Mesendoderm (in vitro differentiated cells): ENCODE results near the gene ENOX2.

Experiments used
- DNase-seq: peaks from one replicate; pipeline ENCODE4 v3.0.0; 2013
- H2AK5ac ChIP-seq: 2 replicates; pipeline ENCODE4 v1.6.1; 2013; ENCODE audit warnings: low read length, inconsistent platforms
- H2BK120ac ChIP-seq: 2 replicates; pipeline ENCODE4 v1.6.1; 2013; ENCODE audit warnings: low read depth, mild to moderate bottlenecking, low read length, moderate library complexity, mixed read lengths
- H2BK15ac ChIP-seq: replicated peaks from 2 replicates; pipeline ENCODE4 v1.6.1; 2013; ENCODE audit warnings: low read depth, mild to moderate bottlenecking, moderate library complexity
- H2BK5ac ChIP-seq: 2 replicates; pipeline ENCODE4 v1.6.1; 2013; ENCODE audit warnings: low read length, inconsistent platforms
- H3K18ac ChIP-seq: 2 replicates; pipeline ENCODE4 v1.6.1; 2013; ENCODE audit warnings: mild to moderate bottlenecking, low read length, mixed read lengths
- H3K23ac ChIP-seq: one replicate; pipeline ENCODE4 v1.6.1; 2013; ENCODE audit warnings: low read length
- H3K27ac ChIP-seq: 2 replicates; pipeline ENCODE4 v1.5.1; 2013; ENCODE audit warnings: low read depth, mild to moderate bottlenecking, inconsistent platforms, low read length, moderate library complexity
- H3K27me3 ChIP-seq: 2 replicates; pipeline ENCODE4 v1.6.1; 2013; ENCODE audit warnings: low read length, control low read depth, mild to moderate bottlenecking, inconsistent platforms; ENCODE audit not compliant: insufficient read depth, poor library complexity
- H3K36me3 ChIP-seq: 2 replicates; pipeline ENCODE4 v1.6.1; 2013; ENCODE audit warnings: low read length, inconsistent platforms; ENCODE audit not compliant: control insufficient read depth, insufficient read depth
- H3K4ac ChIP-seq: one replicate; pipeline ENCODE4 v1.6.1; 2013; ENCODE audit warnings: low read depth, mild to moderate bottlenecking, low read length, moderate library complexity
- H3K4me1 ChIP-seq: 2 replicates; pipeline ENCODE4 v1.6.1; 2013; ENCODE audit warnings: low read depth, low read length, inconsistent platforms; ENCODE audit not compliant: control insufficient read depth
- H3K4me2 ChIP-seq: 2 replicates; pipeline ENCODE4 v1.6.1; 2013; ENCODE audit warnings: low read length
- H3K4me3 ChIP-seq: 2 replicates; pipeline ENCODE4 v1.5.1; 2013; ENCODE audit warnings: mild to moderate bottlenecking, low read length
- H3K56ac ChIP-seq: one replicate; pipeline ENCODE4 v1.6.1; 2013; ENCODE audit warnings: low read length
- H3K79me1 ChIP-seq: 2 replicates; pipeline ENCODE4 v1.6.1; 2013; ENCODE audit warnings: low read length, inconsistent platforms
- H3K79me2 ChIP-seq: 2 replicates; pipeline ENCODE4 v1.6.1; 2013; ENCODE audit warnings: mild to moderate bottlenecking, low read length; ENCODE audit not compliant: control insufficient read depth, insufficient read depth
- H3K9ac ChIP-seq: 2 replicates; pipeline ENCODE4 v1.6.1; 2013; ENCODE audit warnings: low read length, inconsistent platforms
- H4K5ac ChIP-seq: one replicate; pipeline ENCODE4 v1.6.1; 2013; ENCODE audit warnings: low read length
- H4K8ac ChIP-seq: one replicate; pipeline ENCODE4 v1.6.1; 2013; ENCODE audit warnings: low read depth, mild to moderate bottlenecking, control low read depth, low read length, moderate library complexity
- WGBS: extraction: QIAGEN DNeasy Blood & Tissue Kit; methylation state at CpG from one replicate; pipeline ENCODE4 v1.1.7; 2013; ENCODE audit warnings: low lambda C conversion rate, missing lambda C conversion rate; ENCODE audit not compliant: insufficient coverage; ENCODE audit errors: extremely low coverage; 5-methylcytosine and 5-hydroxymethylcytosine counted together

Gene ENOX2

GRCh38 chrX:130669233-130669632 lies 233.8 kb downstream of the ENOX2 start:
- Histone ChIP-seq H2BK15ac (no peak overlapping the region), H2BK5ac (no peak overlapping the region), H3K27ac (no peak overlapping the region), H3K79me2 (no peaks in the 10 kb centered on the region), H2BK120ac (no peak overlapping the region), H3K79me1 (no peaks in the 10 kb centered on the region), H3K4me1 (no peaks in the 10 kb centered on the region), H4K8ac (no peak overlapping the region), H3K4ac (no peak overlapping the region), H3K56ac (no peak overlapping the region), H3K36me3 (no peaks in the 10 kb centered on the region), H3K18ac (no peak overlapping the region), H4K5ac (no peak overlapping the region), H3K4me2 (no peak overlapping the region), H3K27me3 (no peaks in the 10 kb centered on the region), H3K23ac (no peak overlapping the region), H2AK5ac (no peak overlapping the region), H3K4me3 (no peak overlapping the region), H3K9ac (no peak overlapping the region)
- DNase-seq = no peak
- no CpG with 5 or more reads among the region's 1 CpG for WGBS

- Histone ChIP-seq H3K27ac (no peak overlapping the region), H4K5ac (no peak overlapping the region), H2BK15ac (no peak overlapping the region), H3K4me2 (no peak overlapping the region), H3K27me3 (no peaks in the 10 kb centered on the region), H3K56ac (no peak overlapping the region), H2AK5ac (no peak overlapping the region), H3K36me3 (no peaks in the 10 kb centered on the region), H3K9ac (no peak overlapping the region), H2BK120ac (no peak overlapping the region), H3K79me1 (no peaks in the 10 kb centered on the region), H3K79me2 (no peaks in the 10 kb centered on the region), H4K8ac (no peak overlapping the region), H3K4me1 (no peaks in the 10 kb centered on the region), H3K4me3 (no peak overlapping the region), H3K18ac (no peak overlapping the region), H3K4ac (no peak overlapping the region), H3K23ac (no peak overlapping the region), H2BK5ac (no peak overlapping the region)
- WGBS = no CpG with 5 or more reads among the region's 3 CpGs
- DNase-seq = no peak
Measured at GRCh38 chrX:130665263-130665662, 237.7 kb downstream of the ENOX2 start.

- Histone ChIP-seq H4K5ac (no peak overlapping the region), H3K9ac (no peak overlapping the region), H3K4me2 (no peak overlapping the region), H3K27me3 (no peaks in the 10 kb centered on the region), H2AK5ac (no peak overlapping the region), H4K8ac (no peak overlapping the region), H3K27ac (no peak overlapping the region), H3K23ac (no peak overlapping the region), H2BK5ac (no peak overlapping the region), H3K4me3 (no peak overlapping the region), H3K18ac (no peak overlapping the region), H3K4ac (no peak overlapping the region), H2BK15ac (no peak overlapping the region), H3K79me2 (no peaks in the 10 kb centered on the region), H3K56ac (no peak overlapping the region), H2BK120ac (no peak overlapping the region), H3K79me1 (no peaks in the 10 kb centered on the region), H3K36me3 (no peaks in the 10 kb centered on the region), H3K4me1 (no peaks in the 10 kb centered on the region)
- no peak for DNase-seq
Measured at GRCh38 chrX:130658310-130658709, 244.7 kb downstream of the ENOX2 start.

GRCh38 chrX:130654409-130654950 lies 248.5 kb downstream of the ENOX2 start:
- Histone ChIP-seq H3K79me1 (no peaks in the 10 kb centered on the region), H3K4me1 (no peaks in the 10 kb centered on the region), H3K36me3 (no peaks in the 10 kb centered on the region), H3K27me3 (no peaks in the 10 kb centered on the region), H3K4ac (no peak overlapping the region), H2BK15ac (no peak overlapping the region), H3K9ac (no peak overlapping the region), H3K4me3 (no peak overlapping the region), H4K8ac (no peak overlapping the region), H3K4me2 (no peak overlapping the region), H2BK5ac (no peak overlapping the region), H3K23ac (no peak overlapping the region), H3K18ac (no peak overlapping the region), H4K5ac (no peak overlapping the region), H3K27ac (no peak overlapping the region), H2AK5ac (no peak overlapping the region), H2BK120ac (no peak overlapping the region), H3K79me2 (no peaks in the 10 kb centered on the region), H3K56ac (no peak overlapping the region)
- no CpG with 5 or more reads among the region's 4 CpGs for WGBS
- no peak for DNase-seq

DNA sequence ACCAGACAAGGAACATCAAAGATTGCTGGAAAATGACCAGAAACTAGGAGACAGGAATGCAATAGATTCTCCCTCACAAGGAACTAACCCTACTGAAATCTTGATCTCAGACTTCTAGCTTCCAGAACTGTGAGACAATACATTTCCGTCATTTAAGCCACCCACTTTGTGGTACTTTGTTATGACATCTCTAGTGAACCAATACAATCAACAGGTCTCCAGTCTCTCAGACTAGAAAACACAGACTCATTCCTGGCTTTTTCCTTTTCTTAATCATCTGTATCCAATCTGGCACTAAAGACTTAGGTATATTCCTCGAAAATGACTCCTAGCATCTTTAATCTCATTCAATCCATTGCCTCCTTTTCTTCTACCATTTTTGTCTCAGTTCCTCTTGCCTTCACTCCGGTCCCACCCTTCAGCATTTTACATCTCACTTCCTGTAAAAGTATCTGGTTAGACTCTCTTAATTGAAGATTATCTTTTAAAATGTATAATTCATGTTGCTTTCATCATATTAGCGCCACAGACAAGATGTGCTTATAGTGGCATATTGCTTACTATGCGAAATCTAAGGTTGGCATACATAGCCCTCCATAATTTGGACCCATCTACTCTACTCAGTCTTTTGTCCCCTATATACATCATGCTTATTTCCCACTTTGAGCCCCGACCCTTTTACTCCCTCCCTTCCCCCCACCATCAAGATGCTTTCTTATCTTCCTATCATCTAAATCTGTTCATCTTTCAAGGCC lies 250.0 kb downstream of the ENOX2 start:
- no CpG with 5 or more reads among the region's 6 CpGs for WGBS
- H3K4me3 ChIP-seq = no peak overlapping the region
- H3K4me1 ChIP-seq = no peaks in the 10 kb centered on the region

GRCh38 chrX:130649738-130650137 lies 253.3 kb downstream of the ENOX2 start:
- no peaks in the 10 kb centered on the region for H3K79me1 ChIP-seq
- H3K4ac ChIP-seq = no peak overlapping the region
- H4K5ac ChIP-seq = no peak overlapping the region
- no peak for DNase-seq
- H3K4me1 ChIP-seq = no peaks in the 10 kb centered on the region
- H2BK120ac ChIP-seq = no peak overlapping the region
- no peak overlapping the region for H2BK15ac ChIP-seq
- H3K18ac ChIP-seq = no peak overlapping the region
- H3K79me2 ChIP-seq = no peaks in the 10 kb centered on the region
- no peak overlapping the region for H3K23ac ChIP-seq
- no peak overlapping the region for H2BK5ac ChIP-seq
- no peak overlapping the region for H3K9ac ChIP-seq
- no peak overlapping the region for H3K4me2 ChIP-seq
- no peaks in the 10 kb centered on the region for H3K27me3 ChIP-seq
- H3K4me3 ChIP-seq = no peak overlapping the region
- no peak overlapping the region for H3K27ac ChIP-seq
- H4K8ac ChIP-seq = no peak overlapping the region
- H3K36me3 ChIP-seq = no peaks in the 10 kb centered on the region
- no peak overlapping the region for H2AK5ac ChIP-seq
- H3K56ac ChIP-seq = no peak overlapping the region

More for the DNA sequence above, 250.0 kb downstream of the ENOX2 start:
- Histone ChIP-seq H3K36me3 (no peaks in the 10 kb centered on the region), H3K23ac (no peak overlapping the region), H3K79me2 (no peaks in the 10 kb centered on the region), H2BK5ac (no peak overlapping the region), H3K4ac (no peak overlapping the region), H4K8ac (no peak overlapping the region), H2BK120ac (no peak overlapping the region), H3K9ac (no peak overlapping the region), H3K56ac (no peak overlapping the region), H4K5ac (no peak overlapping the region), H2BK15ac (no peak overlapping the region), H2AK5ac (no peak overlapping the region), H3K4me2 (no peak overlapping the region), H3K79me1 (no peaks in the 10 kb centered on the region), H3K27ac (no peak overlapping the region), H3K27me3 (no peaks in the 10 kb centered on the region), H3K18ac (no peak overlapping the region)
- no peak for DNase-seq
